Testis (tissue), 2 donors: ENCODE measurements around the gene CHCHD5.

Experiments
- POLR2A ChIP-seq: fragments of 450-650 bp; IDR thresholded peaks from one replicate; pipeline ENCODE4 v1.6.1; 2017; ENCODE audit warnings: antibody characterized with exemption, mild to moderate bottlenecking, moderate library complexity
- TF ChIP-seq, protein P1 (sequence below), 3 experiments: fragments of 450-650 bp in 2 of 3; fragments of 200-600 bp in 1 of 3; sonication (generic) in 1 of 3; IDR thresholded peaks; one replicate each; pipeline ENCODE4 v1.5.1; 2016 to 2019; ENCODE audit warnings: antibody characterized with exemption in 3 of 3, mild to moderate bottlenecking in 2 of 3, moderate library complexity in 1 of 3

DNA sequence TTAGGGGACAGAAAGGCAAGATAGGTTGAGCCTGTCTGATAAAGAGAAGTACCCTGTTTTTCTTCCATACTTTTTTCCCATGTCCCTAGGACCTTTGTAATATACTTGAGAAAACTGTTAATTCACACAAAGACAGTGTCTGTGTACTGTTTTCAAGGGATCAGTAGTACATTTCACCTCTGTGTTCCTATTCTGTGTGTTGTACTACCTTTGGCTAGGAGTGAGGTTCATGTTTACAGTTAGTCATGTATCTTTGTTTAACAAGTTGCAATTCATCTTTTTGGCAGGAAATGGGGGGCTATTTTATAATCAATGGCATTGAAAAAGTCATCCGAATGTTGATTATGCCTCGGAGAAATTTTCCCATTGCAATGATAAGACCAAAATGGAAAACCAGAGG, 35.4 kb upstream of the CHCHD5 start:
- TF ChIP-seq, protein P1, sequence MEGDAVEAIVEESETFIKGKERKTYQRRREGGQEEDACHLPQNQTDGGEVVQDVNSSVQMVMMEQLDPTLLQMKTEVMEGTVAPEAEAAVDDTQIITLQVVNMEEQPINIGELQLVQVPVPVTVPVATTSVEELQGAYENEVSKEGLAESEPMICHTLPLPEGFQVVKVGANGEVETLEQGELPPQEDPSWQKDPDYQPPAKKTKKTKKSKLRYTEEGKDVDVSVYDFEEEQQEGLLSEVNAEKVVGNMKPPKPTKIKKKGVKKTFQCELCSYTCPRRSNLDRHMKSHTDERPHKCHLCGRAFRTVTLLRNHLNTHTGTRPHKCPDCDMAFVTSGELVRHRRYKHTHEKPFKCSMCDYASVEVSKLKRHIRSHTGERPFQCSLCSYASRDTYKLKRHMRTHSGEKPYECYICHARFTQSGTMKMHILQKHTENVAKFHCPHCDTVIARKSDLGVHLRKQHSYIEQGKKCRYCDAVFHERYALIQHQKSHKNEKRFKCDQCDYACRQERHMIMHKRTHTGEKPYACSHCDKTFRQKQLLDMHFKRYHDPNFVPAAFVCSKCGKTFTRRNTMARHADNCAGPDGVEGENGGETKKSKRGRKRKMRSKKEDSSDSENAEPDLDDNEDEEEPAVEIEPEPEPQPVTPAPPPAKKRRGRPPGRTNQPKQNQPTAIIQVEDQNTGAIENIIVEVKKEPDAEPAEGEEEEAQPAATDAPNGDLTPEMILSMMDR (IDR thresholded peaks at IDR 0.05) = no peak
- TF ChIP-seq POLR2A = no peak
